ENCODE measurements around the gene NOS3. TPM values are rescaled to one million over a fixed set of nuclear protein-coding genes. Genes with fewer than 3 reads are reported as not detected.

NOS3 gene
- total and polyA plus RNA-seq, 2 experiments from 2014 or later = 2.6 to 6.1 TPM

- TF ChIP-seq REST (IDR thresholded peaks at IDR 0.05; ENCODE audit: unreplicated experiment) (no peak), ZNF114 (CRISPR knock-in tag; IDR thresholded peaks at IDR 0.05) (no peak)
Measured at GRCh38 chr7:150968056-150968733, 22.6 kb upstream of the NOS3 start (continued).

GRCh38 chr7:150968734-150969372 is 22.0 kb upstream of the NOS3 start:
- Histone ChIP-seq H2AFZ (no peak overlapping the region), H3K79me2 (replicated peaks; ENCODE audit: insufficient read depth) (no peaks in the 10 kb centered on the region), H3K27ac (ENCODE audit: low read depth) (no peak overlapping the region), H3K36me3 (ENCODE audit: insufficient read depth) (no peaks in the 10 kb centered on the region), H3K27me3 (ENCODE audit: insufficient read depth) (peaks cover 6% of the 10 kb centered on the region; the same call in 1 of the 2 replicates), H3K4me3 (no peak overlapping the region), H3K4me2 (no peak overlapping the region), H3K9me2 (ENCODE audit: insufficient read depth) (no peaks in the 10 kb centered on the region), H4K20me1 (replicated peaks; ENCODE audit: insufficient read depth) (no peaks in the 10 kb centered on the region), H3F3A (replicated peaks; ENCODE audit: low read depth) (no peaks in the 10 kb centered on the region), H3K4me1 (ENCODE audit: insufficient read depth) (peaks cover 14% of the 10 kb centered on the region)
- H3K4me3 Mint-ChIP-seq = no peak overlapping the region
- peaks cover 39% of the 10 kb centered on the region for H3K4me1 Mint-ChIP-seq
- ATAC-seq (no peak; the same call in 2 of the 3 replicates), DNase-seq (ENCODE audit: low spot score) (no peak)
- H3K36me3 Mint-ChIP-seq (ENCODE audit: low read depth) = no peaks in the 10 kb centered on the region
- no peak overlapping the region for H3K27ac Mint-ChIP-seq
- peaks cover 19% of the 10 kb centered on the region for H3K27me3 Mint-ChIP-seq (ENCODE audit: insufficient read depth, low read depth, poor library complexity)
- H3K9me3 Mint-ChIP-seq = no peaks in the 10 kb centered on the region
- no peak for TF ChIP-seq NANOG (IDR thresholded peaks at IDR 0.05; ENCODE audit: borderline replicate concordance)
- no peak for TF ChIP-seq CTCF (conservative IDR thresholded peaks at IDR 0.05; ENCODE audit: low read depth in 2 of 2)
- no peak for TF ChIP-seq ZNF114 (CRISPR knock-in tag; IDR thresholded peaks at IDR 0.05)
- no peak for TF ChIP-seq CREB1 (CRISPR knock-in tag; IDR thresholded peaks at IDR 0.05; ENCODE audit: low read depth)
- TF ChIP-seq JUNB (IDR thresholded peaks at IDR 0.05; ENCODE audit: unreplicated experiment) = no peak
- TF ChIP-seq STAT1 (IDR thresholded peaks at IDR 0.05; ENCODE audit: unreplicated experiment) = no peak
- TF ChIP-seq POLR2AphosphoS5 (IDR thresholded peaks at IDR 0.05; ENCODE audit: low read depth) = no peak
- TF ChIP-seq ETS1 (IDR thresholded peaks at IDR 0.05) = no peak
- TF ChIP-seq EZH2 (IDR thresholded peaks at IDR 0.05; ENCODE audit: low read depth, unreplicated experiment) = no peak
- no peak for TF ChIP-seq EZH2phosphoT487 (IDR thresholded peaks at IDR 0.05; ENCODE audit: unreplicated experiment)
- no peak for TF ChIP-seq REST (IDR thresholded peaks at IDR 0.05; ENCODE audit: unreplicated experiment)

All from GM23338 (cell line).